ENCODE data around the gene RNASE1. TPM values are rescaled to one million over a fixed set of nuclear protein-coding genes. Genes with fewer than 3 reads are reported as not detected.

The RNASE1 gene
- total RNA-seq, 1 experiment from 2014 or later: not detected

- Mint-ChIP-seq H3K4me3 (ENCODE audit: unreplicated experiment) (no peak overlapping the region), H3K36me3 (ENCODE audit: insufficient read depth, unreplicated experiment) (peaks cover 6% of the 10 kb centered on the region), H3K27ac (ENCODE audit: low read depth, unreplicated experiment) (no peak overlapping the region), H3K4me1 (ENCODE audit: insufficient read depth, unreplicated experiment) (no peaks in the 10 kb centered on the region), H3K9me3 (ENCODE audit: unreplicated experiment) (no peaks in the 10 kb centered on the region), H3K27me3 (ENCODE audit: insufficient read depth, unreplicated experiment) (peaks cover 51% of the 10 kb centered on the region)
- intact Hi-C loops (cut with micrococcal nuclease): no loop called here
- DNase-seq (ENCODE audit: unreplicated experiment): no peak
- CTCF ChIA-PET: interaction anchor here (0.7 kb wide), 1 partner anchor 56 kb away, joined by 3 read pairs; no protein-coding TSS in a partner anchor
- POLR2A ChIA-PET: no interaction called here
- TF ChIP-seq, protein P1, sequence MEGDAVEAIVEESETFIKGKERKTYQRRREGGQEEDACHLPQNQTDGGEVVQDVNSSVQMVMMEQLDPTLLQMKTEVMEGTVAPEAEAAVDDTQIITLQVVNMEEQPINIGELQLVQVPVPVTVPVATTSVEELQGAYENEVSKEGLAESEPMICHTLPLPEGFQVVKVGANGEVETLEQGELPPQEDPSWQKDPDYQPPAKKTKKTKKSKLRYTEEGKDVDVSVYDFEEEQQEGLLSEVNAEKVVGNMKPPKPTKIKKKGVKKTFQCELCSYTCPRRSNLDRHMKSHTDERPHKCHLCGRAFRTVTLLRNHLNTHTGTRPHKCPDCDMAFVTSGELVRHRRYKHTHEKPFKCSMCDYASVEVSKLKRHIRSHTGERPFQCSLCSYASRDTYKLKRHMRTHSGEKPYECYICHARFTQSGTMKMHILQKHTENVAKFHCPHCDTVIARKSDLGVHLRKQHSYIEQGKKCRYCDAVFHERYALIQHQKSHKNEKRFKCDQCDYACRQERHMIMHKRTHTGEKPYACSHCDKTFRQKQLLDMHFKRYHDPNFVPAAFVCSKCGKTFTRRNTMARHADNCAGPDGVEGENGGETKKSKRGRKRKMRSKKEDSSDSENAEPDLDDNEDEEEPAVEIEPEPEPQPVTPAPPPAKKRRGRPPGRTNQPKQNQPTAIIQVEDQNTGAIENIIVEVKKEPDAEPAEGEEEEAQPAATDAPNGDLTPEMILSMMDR (IDR thresholded peaks at IDR 0.05; ENCODE audit: unreplicated experiment): no peak
- BruUV-seq (replicated peaks): no TSS peak
These were observed 579 bp upstream of the RNASE1 start for GRCh38 chr14:20803223-20803622.

DNA sequence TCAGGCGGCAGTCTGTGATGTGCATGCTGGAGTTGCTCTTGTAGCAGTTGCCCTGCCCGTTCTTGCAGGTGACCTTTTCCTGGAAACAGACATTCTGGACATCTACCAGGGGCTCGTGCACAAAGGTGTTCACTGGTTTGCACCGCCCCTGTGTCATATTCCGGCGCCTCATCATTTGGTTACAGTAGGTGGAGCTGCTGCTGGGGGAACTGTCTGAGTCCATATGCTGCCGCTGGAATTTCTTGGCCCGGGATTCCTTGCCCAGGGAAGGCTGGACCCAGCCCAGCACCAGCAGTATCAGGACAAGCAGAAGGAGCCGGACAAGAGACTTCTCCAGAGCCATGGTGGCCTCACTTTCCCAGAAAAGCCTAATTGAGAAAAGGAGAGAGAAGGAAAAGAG, 918 bp downstream of the RNASE1 start:
- peak; percentile 17 for DNase-seq (ENCODE audit: unreplicated experiment)
- POLR2A ChIA-PET: no interaction called here
- TF ChIP-seq, protein P1 (IDR thresholded peaks at IDR 0.05; ENCODE audit: unreplicated experiment): no peak
- Mint-ChIP-seq H3K4me3 (ENCODE audit: unreplicated experiment) (no peak overlapping the region), H3K9me3 (ENCODE audit: unreplicated experiment) (no peaks in the 10 kb centered on the region), H3K36me3 (ENCODE audit: insufficient read depth, unreplicated experiment) (peaks cover 6% of the 10 kb centered on the region), H3K27me3 (ENCODE audit: insufficient read depth, unreplicated experiment) (peaks cover 36% of the 10 kb centered on the region), H3K4me1 (ENCODE audit: insufficient read depth, unreplicated experiment) (no peaks in the 10 kb centered on the region), H3K27ac (ENCODE audit: low read depth, unreplicated experiment) (no peak overlapping the region)
- CTCF ChIA-PET: interaction anchor here (0.6 to 1.4 kb wide), 2 partner anchors 56 to 1425 kb away, joined by 3 read pairs; no protein-coding TSS in a partner anchor
- intact Hi-C loops (cut with micrococcal nuclease): no loop called here
- no TSS peak for BruUV-seq (replicated peaks)

- POLR2A ChIA-PET: no interaction called here
- no peak overlapping the region for H3K27ac Mint-ChIP-seq (ENCODE audit: low read depth, unreplicated experiment)
- no peaks in the 10 kb centered on the region for H3K9me3 Mint-ChIP-seq (ENCODE audit: unreplicated experiment)
- no peak for DNase-seq (ENCODE audit: unreplicated experiment)
- TF ChIP-seq, protein P1 (IDR thresholded peaks at IDR 0.05; ENCODE audit: unreplicated experiment): no peak
- intact Hi-C loops (cut with micrococcal nuclease): no loop called here
- H3K4me1 Mint-ChIP-seq (ENCODE audit: insufficient read depth, unreplicated experiment): no peaks in the 10 kb centered on the region
- peaks cover 19% of the 10 kb centered on the region for H3K27me3 Mint-ChIP-seq (ENCODE audit: insufficient read depth, unreplicated experiment)
- BruUV-seq (replicated peaks): no TSS peak
- no peak overlapping the region for H3K4me3 Mint-ChIP-seq (ENCODE audit: unreplicated experiment)
- H3K36me3 Mint-ChIP-seq (ENCODE audit: insufficient read depth, unreplicated experiment): peaks cover 6% of the 10 kb centered on the region
- CTCF ChIA-PET: interaction anchor here (0.7 kb wide), 1 partner anchor 54 kb away, joined by 3 read pairs; no protein-coding TSS in a partner anchor
These were observed 2.6 kb downstream of the RNASE1 start for GRCh38 chr14:20799892-20800544.

GRCh38 chr14:20799456-20799891, 3.2 kb downstream of the RNASE1 start:
- no peak overlapping the region for H3K27ac Mint-ChIP-seq (ENCODE audit: low read depth, unreplicated experiment)
- DNase-seq (ENCODE audit: unreplicated experiment): no peak
- no TSS peak for BruUV-seq (replicated peaks)
- CTCF ChIA-PET: interaction anchor here (0.7 kb wide), 1 partner anchor 55 kb away, joined by 3 read pairs; no protein-coding TSS in a partner anchor
- no peak overlapping the region for H3K4me3 Mint-ChIP-seq (ENCODE audit: unreplicated experiment)
- no peaks in the 10 kb centered on the region for H3K9me3 Mint-ChIP-seq (ENCODE audit: unreplicated experiment)
- POLR2A ChIA-PET: no interaction called here
- peaks cover 6% of the 10 kb centered on the region for H3K36me3 Mint-ChIP-seq (ENCODE audit: insufficient read depth, unreplicated experiment)
- TF ChIP-seq, protein P1 (IDR thresholded peaks at IDR 0.05; ENCODE audit: unreplicated experiment): no peak
- peaks cover 18% of the 10 kb centered on the region for H3K27me3 Mint-ChIP-seq (ENCODE audit: insufficient read depth, unreplicated experiment)
- intact Hi-C loops (cut with micrococcal nuclease): no loop called here
- no peaks in the 10 kb centered on the region for H3K4me1 Mint-ChIP-seq (ENCODE audit: insufficient read depth, unreplicated experiment)
